Pancreas (tissue), 10 donors: Measurements from ENCODE around the gene PRR14. TPM values are rescaled to one million over a fixed set of nuclear protein-coding genes. Genes with fewer than 3 reads are reported as not detected.
A peak's percentile ranks its signal among the peaks of the same experiment; 100 is the strongest.
"Not testable (repeated sequence)": the region's sequence is repeated elsewhere in the genome, so short reads cannot be mapped to it uniquely, and the experiment has no call there.

Experiments used
- ATAC-seq, 4 donors: fragments of 200-7000 bp; cut with Tn5 transposase; one replicate each; pipeline versions ENCODE4 v1.8.0 to v1.9.1; 2020; ENCODE audit warnings: mild to moderate bottlenecking in 4 of 4, moderate library complexity in 4 of 4
- DNase-seq, 6 donors: peaks; one replicate each; pipeline ENCODE4 v3.0.0-alpha.2; 2020
- FAIRE-seq: peaks from 2 replicates; lab custom pipeline; 2012; peaks lifted over from hg19 to GRCh38; lab: Jason Lieb, UNC
- H3K27ac ChIP-seq, 4 donors: fragments of 200-600 bp; sonication (generic); 1 replicate in 3 of 4; 2 replicates in 1 of 4; pipeline versions ENCODE4 v1.5.0 to v1.8.0; 2020
- H3K27me3 ChIP-seq, 4 donors: fragments of 200-600 bp; one replicate each; pipeline ENCODE4 v1.8.0; 2021
- H3K36me3 ChIP-seq, 3 donors: fragments of 200-600 bp; sonication (generic) in 1 of 3; one replicate each; pipeline versions ENCODE4 v1.5.0 to v1.8.0; 2020 to 2021
- H3K4me1 ChIP-seq, 3 donors: fragments of 200-600 bp; one replicate each; pipeline ENCODE4 v1.8.0; 2021
- H3K4me3 ChIP-seq, 4 donors: fragments of 200-600 bp; sonication (generic) in 2 of 4; one replicate each; pipeline versions ENCODE4 v1.5.0 to v1.8.0; 2020 to 2021
- H3K9me3 ChIP-seq, 4 donors: fragments of 200-600 bp; one replicate each; pipeline ENCODE4 v1.8.0; 2021
- CTCF ChIP-seq, 4 donors: fragments of 200-600 bp; sonication (generic) in 3 of 4; IDR thresholded peaks; one replicate each; pipeline versions ENCODE4 v1.5.0 to v1.8.0; 2021; ENCODE audit warnings: antibody characterized with exemption in 4 of 4
- WGBS, 2 donors: extraction: QIAGEN DNeasy Blood & Tissue Kit; methylation state at CpG; one replicate each; pipeline ENCODE4 v1.1.7; 2013; 5-methylcytosine and 5-hydroxymethylcytosine counted together
- intact Hi-C, 3 donors: fragments of 100-400 bp; cut with DNase I; formaldehyde crosslinking; loops; one replicate each; pipeline versions ENCODE4 v1.11.1 to v1.14.2; 2022
- polyA plus RNA-seq, 2 donors: library from polyadenylated mRNA; stranded (reverse); fragments of 200-250 nt; gene quantifications; one replicate each; pipeline ENCODE4 v1.2.3, GENCODE V29; 2013
- total RNA-seq, 6 donors: library from RNA; stranded (reverse); fragmentation: NEBNext Ultra II Directional in 4 of 6; extraction: Animal tissue kit (Norgen Biotek cat#: 25700) in 4 of 6; gene quantifications; one replicate each; pipeline versions ENCODE4 v1.2.1 to v1.2.4, GENCODE V29; 2021 to 2023
- donor health status: healthy with polysubstance abuse.
- donor health status: DM: no; HTN: no; CAD: no; lungs with moderate emphysema.
- donor health status: DM: no; HTN: no; CAD: no.
- donor health status: control.
- donor health status: control.
- donor health status: Bipolar disorder and iron deficiency.
- donor health status: DM: yes; HTN: yes; CAD: no.
- donor health status: DM: no; HTN: no; CAD: no.
- donor health status: DM: no; HTN: no; CAD: no.
- donor health status: DM: yes; HTN: yes; CAD: no.

PRR14 gene
- total and polyA plus RNA-seq, 8 donors = 23.5 to 164 (median 29.7) TPM

- H3K4me3 ChIP-seq = no peak overlapping the region
- ATAC-seq = no peak
- FAIRE-seq = no peak
- H3K36me3 ChIP-seq = no peaks in the 10 kb centered on the region
- TF ChIP-seq CTCF (IDR thresholded peaks at IDR 0.05) = no peak
- no peak for DNase-seq
- WGBS, 2 donors = 54 to 63% methylated on average over 4 of the region's 4 CpGs
- intact Hi-C loops = no loop called here
- no peaks in the 10 kb centered on the region for H3K4me1 ChIP-seq
- H3K9me3 ChIP-seq = no peaks in the 10 kb centered on the region
- no peaks in the 10 kb centered on the region for H3K27me3 ChIP-seq
- H3K27ac ChIP-seq = no peak overlapping the region
These were observed 41.1 kb downstream of the PRR14 start for GRCh38 chr16:30691907-30692306.

- intact Hi-C loops = no loop called here
- Histone ChIP-seq H3K4me1 (peaks cover 0 to 4% (median 0%) of the 10 kb centered on the region in 3 donors), H3K9me3 (no peaks in the 10 kb centered on the region), H3K27me3 (no peaks in the 10 kb centered on the region), H3K36me3 (no peaks in the 10 kb centered on the region), H3K4me3 (no peak overlapping the region), H3K27ac (no peak overlapping the region)
- no peak for DNase-seq
- no peak for TF ChIP-seq CTCF (IDR thresholded peaks at IDR 0.05)
- WGBS, 2 donors = 74 to 81% methylated on average over 8 to 10 of the region's 10 CpGs
- FAIRE-seq = no peak
- no peak for ATAC-seq
These were observed 41.8 kb downstream of the PRR14 start for GRCh38 chr16:30692396-30693064.

GRCh38 chr16:30694926-30695693 is 44.4 kb downstream of the PRR14 start:
- no peak for DNase-seq
- H3K4me3 ChIP-seq = no peak overlapping the region
- ATAC-seq = no peak

GRCh38 chr16:30696646-30697045 is 45.9 kb downstream of the PRR14 start:
- H3K27ac ChIP-seq, H3K27me3 ChIP-seq, DNase-seq, H3K4me3 ChIP-seq, ATAC-seq, H3K9me3 ChIP-seq, FAIRE-seq, intact Hi-C loops: not testable (repeated sequence)
- peaks cover 0 to 17% (median 8%) of the 10 kb centered on the region in 3 donors for H3K36me3 ChIP-seq
- H3K4me1 ChIP-seq = peaks cover 7 to 13% (median 8%) of the 10 kb centered on the region in 3 donors
- 88 to 93% methylated on average over 3 of the region's 3 CpGs for WGBS, 2 donors

More at GRCh38 chr16:30694926-30695693, 44.4 kb downstream of the PRR14 start:
- 76 to 83% methylated on average over 11 of the region's 11 CpGs for WGBS, 2 donors
- no peak for TF ChIP-seq CTCF (IDR thresholded peaks at IDR 0.05)
- no peaks in the 10 kb centered on the region for H3K9me3 ChIP-seq
- FAIRE-seq = no peak
- no peak overlapping the region for H3K27ac ChIP-seq
- peaks cover 0 to 2% (median 0%) of the 10 kb centered on the region in 3 donors for H3K36me3 ChIP-seq
- peaks cover 4 to 8% (median 6%) of the 10 kb centered on the region in 3 donors for H3K4me1 ChIP-seq
- no peaks in the 10 kb centered on the region for H3K27me3 ChIP-seq
- intact Hi-C loops = no loop called here

- FAIRE-seq (no peak), DNase-seq (no peak)
- WGBS, 2 donors = 9 to 12% methylated on average over 21 to 26 of the region's 26 CpGs
These were observed 46.7 kb downstream of the PRR14 start for GRCh38 chr16:30697264-30698138.

More at GRCh38 chr16:30697264-30698138, 46.7 kb downstream of the PRR14 start:
- intact Hi-C loops = no loop called here
- peak overlapping the region; percentile 88 to 100 (median 95) for H3K4me3 ChIP-seq
- H3K27ac ChIP-seq = peak overlapping the region; percentile 98 to 100 (median 100)
- peaks cover 0 to 22% (median 13%) of the 10 kb centered on the region in 3 donors for H3K36me3 ChIP-seq
- H3K27me3 ChIP-seq = no peaks in the 10 kb centered on the region
- TF ChIP-seq CTCF (IDR thresholded peaks at IDR 0.05) = no peak
- no peaks in the 10 kb centered on the region for H3K9me3 ChIP-seq
- ATAC-seq = peak in 3 of 4 donors; percentile 90 to 96 (median 92)
- peaks cover 7 to 13% (median 8%) of the 10 kb centered on the region in 3 donors for H3K4me1 ChIP-seq
